Stimulated activated CD8-positive, alpha-beta memory T cell treated with anti-CD3 and anti-CD28 coated beads, Interleukin-4, amount 100 ng/mL, for 4 hours (primary cell): ENCODE measurements around the gene RBM15.

Source experiments
- DNase-seq, 2 donors: peaks; one replicate each; pipeline ENCODE4 v3.0.0-alpha.2; 2020; ENCODE audit warnings: low read depth in 2 of 2, low spot score in 1 of 2

Gene RBM15

DNA sequence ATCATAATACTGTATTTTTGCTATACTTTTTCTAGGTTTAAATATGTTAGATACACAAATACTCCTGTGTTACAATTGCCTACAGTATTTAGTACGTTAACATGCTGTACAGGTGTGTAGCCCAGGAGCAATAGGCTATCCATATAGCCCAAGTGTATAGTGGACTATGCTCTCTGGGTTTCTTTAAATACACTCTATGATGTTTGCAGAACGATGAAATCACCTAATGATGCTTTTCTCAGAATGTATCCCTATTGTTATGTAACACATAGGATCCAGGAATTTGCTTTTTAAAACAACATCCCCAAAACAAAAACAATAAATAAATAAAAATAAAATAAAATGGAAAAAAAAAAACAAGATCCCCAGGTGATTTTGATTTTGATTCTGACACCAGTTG is 18.1 kb upstream of the RBM15 start:
- no peak for DNase-seq

DNA sequence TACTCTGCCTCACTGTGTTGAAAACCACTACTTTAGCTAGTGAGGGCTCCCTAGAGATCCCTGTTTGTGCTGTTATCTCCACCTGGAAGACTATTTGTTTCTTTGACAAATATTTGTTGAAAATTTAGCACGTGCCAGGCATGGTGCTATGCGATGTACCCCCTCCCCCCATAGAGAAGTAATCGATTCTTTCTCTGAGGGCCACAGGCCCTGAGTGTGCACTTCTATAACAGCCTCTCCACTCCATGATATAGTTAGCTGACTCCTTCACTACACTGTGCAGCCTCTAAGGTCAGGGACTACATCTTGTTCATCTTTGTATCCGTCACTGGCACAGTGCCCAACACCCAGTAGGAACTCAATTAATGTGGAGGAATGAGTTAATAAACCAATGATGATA is 17.3 kb upstream of the RBM15 start:
- no peak for DNase-seq

DNA sequence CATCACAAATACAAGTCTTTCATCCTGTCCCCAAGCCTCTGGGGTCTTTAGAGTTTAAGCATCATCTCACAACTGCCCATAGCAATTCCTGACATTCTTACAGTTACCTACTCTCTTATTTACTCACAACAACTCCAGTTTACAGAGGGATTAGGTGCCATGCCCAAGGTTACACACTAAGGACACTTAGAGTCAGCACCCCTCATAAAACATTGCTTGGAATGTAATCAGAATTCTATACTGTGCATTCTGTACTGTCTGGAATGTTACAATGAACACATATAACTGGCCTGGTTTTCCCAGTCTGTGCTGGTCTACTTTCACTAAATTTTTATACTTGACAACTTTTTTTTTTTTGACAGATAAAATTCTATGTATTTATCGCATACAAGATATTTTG is 14.5 kb upstream of the RBM15 start:
- no peak for DNase-seq

DNA sequence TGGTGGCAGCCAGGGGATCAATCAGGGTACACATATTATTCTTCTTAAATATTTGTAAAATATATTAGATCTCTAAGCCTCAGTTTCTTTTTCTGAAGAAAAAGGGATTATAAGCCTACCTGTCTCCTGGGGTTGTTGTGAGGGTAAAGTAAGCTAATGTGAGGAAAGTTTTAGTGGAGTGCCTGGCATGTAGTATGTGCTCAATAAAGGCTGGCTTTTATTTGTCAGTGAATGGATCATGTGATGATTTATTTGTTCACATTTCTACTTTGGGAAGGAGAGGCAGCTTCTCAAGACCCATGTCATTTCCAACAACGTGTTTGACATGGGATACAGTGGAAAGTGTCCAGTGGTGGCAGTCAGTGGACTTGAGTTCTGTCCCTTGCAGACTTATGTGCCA is 12.4 kb upstream of the RBM15 start:
- DNase-seq, result no peak

DNA sequence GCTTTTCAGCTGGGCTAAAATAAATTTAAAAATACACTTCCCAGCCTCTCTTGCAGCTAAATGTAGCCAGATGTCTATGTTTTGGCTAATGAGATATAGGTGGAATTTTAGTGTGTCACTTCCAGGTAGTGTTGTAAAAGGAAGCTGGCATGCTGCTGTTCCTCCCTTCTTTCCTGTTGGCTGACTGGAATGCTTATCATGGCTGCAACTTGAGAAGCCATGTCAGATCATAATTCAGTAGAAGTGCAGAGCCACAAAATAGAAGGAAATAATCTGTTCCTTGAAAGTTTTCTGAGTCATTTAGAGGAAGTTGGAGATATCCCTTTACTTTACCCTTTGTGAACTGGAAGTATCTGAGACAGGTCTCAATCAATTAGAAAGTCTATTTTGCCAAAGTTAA is 10.9 kb upstream of the RBM15 start:
- no peak for DNase-seq

DNA sequence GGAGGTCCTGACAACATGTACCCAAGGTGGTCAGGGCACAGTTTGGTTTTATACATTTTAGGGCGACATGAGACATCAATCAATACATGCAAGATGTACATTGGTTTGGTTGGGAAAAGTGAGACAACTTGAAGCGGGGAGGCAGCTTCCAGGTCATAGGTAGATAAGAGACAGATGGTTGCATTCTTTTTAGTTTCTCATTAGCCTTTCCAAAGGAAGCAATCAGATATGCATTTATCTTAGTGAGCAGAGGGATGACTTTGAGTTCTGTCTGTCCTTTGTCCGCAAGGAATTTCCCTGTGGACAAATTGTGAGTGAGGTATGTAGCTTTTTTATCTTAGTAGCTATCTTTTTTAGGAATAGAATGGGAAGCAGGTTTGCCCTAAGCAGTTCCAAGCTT is 10.5 kb upstream of the RBM15 start:
- DNase-seq, result no peak

DNA sequence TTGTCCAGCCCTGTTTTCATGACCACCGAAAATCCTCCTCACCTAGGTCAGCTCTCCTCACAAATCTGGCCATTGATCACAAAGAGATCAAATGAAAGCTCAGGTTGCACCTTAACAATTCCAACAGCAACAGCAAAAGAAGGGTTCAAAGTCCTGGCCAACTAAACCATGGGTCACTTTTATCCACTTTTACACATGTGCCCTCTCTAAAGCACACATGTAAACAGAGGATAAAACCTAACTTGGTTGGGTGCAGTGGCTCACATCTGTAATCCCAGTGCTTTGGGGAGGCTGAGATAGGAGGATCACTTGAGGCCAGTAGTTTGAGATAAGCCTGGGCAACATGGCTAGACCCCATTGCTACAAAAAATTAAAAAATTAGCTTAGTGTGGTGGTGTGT is 3.9 kb upstream of the RBM15 start:
- DNase-seq, result no peak

DNA sequence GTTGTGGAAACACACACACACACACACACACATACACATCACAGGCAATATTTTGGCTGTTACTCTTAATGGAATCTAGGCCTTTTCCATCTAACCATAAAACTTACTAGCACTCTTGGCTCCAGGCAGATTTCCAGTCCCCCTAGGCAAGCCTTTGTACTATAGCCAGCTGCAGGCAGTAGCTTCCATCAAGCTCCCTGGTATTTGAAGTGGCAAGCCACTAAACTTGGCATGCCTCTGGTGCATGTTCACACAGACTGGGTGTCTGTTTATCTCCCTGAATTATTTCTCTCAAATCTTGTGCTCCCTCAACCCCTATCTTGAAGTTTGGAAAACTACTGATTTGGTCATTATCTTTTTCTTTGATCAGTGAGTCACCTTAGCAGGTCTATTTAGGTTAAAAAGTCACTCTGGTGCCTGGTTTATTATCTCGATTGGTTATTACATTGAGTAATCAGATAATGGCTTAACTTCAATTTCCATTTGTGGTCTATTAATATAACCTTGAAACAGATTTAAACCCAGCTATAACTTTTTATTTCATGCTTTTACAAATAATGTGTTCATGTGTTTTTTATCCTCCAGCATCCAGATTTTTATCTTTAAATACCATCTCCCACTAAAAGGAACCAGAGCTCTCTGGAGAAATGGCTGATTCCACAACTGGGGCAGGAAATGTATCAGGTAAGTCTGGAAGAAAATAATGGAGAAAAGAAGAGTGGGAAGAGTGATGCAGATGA is 2.7 kb upstream of the RBM15 start:
- no peak for DNase-seq

DNA sequence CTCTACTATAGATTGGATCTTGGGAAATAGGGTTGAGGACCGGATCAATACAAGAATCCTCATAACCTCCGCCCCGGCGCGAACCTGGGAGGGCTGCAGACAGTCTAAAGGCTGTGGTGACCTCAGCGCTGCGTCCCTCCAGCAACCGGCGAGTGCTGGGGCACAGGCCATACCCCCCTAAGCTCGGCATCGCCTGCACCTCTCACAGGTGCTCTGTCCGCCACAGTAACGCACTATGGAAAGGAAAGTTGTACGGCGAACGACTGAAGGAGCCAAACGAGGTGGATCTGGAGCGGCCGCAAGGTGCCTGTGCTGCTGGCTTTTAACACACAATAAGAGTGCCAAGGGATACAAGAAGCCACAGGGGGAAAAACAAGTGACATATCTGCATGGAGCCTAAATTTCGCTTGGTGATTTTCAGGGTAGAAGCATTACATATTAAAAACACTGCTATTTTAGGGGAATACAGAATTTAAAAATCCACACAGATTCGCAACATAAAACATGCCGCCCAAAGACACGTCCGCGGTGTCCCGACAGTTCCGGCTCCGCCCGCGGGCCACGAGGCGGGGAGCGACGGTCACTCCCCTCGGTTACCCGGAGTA is 1.4 kb upstream of the RBM15 start:
- DNase-seq, result no peak

DNA sequence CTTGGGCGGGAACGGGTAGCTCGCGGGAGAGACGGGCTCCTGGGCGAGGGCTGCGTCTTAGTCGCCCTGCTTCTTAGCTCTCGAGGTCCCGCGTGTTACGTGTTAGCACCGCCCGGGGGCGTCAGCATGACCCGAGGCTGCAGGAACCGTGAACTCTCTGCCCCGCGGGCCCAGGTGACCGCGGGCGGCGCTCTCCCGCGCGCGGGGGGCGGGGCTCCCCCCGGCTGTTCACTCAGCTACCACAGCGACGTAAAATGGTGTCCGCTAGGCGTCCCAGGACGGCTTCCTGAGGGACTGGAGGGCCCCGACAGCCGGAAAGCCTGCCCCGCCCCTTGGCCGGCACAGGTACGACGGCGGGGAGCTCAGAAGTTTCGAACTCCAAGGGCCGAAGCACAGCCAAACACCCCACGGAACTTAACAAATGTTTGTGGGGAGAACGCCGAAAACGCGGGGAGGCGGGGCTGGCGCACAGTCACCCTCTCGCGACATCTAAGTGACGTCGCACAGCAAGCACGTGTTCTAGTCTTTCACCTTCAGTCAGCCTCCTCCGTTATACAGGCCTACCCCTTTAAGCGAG is 780 bp upstream of the RBM15 start:
- peak; percentile 88 to 89 for DNase-seq

DNA sequence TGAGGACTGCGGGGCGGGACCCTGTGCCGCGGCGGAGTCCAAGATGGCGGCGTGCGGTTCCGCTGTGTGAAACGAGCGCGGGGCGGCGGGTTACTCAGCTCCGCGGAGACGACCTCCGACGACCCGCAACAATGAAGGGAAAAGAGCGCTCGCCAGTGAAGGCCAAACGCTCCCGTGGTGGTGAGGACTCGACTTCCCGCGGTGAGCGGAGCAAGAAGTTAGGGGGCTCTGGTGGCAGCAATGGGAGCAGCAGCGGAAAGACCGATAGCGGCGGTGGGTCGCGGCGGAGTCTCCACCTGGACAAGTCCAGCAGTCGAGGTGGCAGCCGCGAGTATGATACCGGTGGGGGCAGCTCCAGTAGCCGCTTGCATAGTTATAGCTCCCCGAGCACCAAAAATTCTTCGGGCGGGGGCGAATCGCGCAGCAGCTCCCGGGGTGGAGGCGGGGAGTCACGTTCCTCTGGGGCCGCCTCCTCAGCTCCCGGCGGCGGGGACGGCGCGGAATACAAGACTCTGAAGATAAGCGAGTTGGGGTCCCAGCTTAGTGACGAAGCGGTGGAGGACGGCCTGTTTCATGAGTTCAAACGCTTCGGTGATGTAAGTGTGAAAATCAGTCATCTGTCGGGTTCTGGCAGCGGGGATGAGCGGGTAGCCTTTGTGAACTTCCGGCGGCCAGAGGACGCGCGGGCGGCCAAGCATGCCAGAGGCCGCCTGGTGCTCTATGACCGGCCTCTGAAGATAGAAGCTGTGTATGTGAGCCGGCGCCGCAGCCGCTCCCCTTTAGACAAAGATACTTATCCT is 430 bp downstream of the RBM15 start:
- peak; percentile 23 to 27 for DNase-seq

DNA sequence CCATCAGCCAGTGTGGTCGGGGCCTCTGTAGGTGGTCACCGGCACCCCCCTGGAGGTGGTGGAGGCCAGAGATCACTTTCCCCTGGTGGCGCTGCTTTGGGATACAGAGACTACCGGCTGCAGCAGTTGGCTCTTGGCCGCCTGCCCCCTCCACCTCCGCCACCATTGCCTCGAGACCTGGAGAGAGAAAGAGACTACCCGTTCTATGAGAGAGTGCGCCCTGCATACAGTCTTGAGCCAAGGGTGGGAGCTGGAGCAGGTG is 961 bp downstream of the RBM15 start:
- DNase-seq, result no peak

DNA sequence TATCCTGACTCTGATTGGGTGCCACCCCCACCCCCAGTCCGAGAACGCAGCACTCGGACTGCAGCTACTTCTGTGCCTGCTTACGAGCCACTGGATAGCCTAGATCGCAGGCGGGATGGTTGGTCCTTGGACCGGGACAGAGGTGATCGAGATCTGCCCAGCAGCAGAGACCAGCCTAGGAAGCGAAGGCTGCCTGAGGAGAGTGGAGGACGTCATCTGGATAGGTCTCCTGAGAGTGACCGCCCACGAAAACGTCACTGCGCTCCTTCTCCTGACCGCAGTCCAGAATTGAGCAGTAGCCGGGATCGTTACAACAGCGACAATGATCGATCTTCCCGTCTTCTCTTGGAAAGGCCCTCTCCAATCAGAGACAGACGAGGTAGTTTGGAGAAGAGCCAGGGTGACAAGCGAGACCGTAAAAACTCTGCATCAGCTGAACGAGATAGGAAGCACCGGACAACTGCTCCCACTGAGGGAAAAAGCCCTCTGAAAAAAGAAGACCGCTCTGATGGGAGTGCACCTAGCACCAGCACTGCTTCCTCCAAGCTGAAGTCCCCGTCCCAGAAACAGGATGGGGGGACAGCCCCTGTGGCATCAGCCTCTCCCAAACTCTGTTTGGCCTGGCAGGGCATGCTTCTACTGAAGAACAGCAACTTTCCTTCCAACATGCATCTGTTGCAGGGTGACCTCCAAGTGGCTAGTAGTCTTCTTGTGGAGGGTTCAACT is 2.1 kb downstream of the RBM15 start:
- DNase-seq, result no peak

DNA sequence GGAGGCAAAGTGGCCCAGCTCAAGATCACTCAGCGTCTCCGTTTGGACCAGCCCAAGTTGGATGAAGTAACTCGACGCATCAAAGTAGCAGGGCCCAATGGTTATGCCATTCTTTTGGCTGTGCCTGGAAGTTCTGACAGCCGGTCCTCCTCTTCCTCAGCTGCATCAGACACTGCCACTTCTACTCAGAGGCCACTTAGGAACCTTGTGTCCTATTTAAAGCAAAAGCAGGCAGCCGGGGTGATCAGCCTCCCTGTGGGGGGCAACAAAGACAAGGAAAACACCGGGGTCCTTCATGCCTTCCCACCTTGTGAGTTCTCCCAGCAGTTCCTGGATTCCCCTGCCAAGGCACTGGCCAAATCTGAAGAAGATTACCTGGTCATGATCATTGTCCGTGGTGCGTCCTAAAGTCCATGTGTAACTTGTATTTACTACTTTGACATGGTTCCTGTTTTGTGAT is 2.7 kb downstream of the RBM15 start:
- DNase-seq, result no peak

DNA sequence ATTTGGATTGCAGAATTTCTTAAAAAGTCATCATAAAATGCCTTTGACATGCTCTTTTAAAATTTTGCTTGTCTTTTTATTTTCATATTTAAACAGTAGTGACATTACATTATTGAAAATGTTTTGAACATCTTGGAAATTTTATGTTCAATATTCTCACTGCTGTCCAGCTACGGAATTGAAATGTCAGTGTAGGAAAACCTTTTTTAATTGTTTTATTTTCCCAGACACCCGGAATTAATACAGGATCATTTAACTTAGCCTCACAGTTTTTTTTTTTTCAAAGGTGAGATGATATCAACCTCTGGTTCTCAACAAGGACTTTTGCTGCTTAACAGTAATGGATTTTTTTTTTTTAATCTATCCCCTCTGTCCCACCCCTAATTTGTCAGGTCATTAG is 4.1 kb downstream of the RBM15 start:
- no peak for DNase-seq

DNA sequence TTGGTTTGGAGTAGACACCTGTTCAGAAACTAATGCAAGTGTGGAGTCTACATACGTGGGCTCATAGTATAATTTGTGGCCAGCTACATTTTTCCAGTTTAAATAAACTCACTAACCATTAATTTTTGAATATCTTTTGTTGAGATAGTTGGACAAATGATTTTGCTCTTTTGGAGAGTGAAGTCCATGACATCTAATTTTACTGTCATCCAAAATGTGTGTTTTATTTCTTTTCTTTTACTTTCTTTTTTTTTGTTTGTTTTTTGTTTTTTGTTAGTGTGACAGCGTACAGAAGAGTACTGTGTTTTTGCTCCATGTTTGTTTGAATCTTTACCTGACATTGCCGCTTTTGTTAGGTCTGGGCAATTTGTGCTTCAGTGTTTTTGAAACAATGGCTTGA is 5.0 kb downstream of the RBM15 start:
- DNase-seq, result no peak

DNA sequence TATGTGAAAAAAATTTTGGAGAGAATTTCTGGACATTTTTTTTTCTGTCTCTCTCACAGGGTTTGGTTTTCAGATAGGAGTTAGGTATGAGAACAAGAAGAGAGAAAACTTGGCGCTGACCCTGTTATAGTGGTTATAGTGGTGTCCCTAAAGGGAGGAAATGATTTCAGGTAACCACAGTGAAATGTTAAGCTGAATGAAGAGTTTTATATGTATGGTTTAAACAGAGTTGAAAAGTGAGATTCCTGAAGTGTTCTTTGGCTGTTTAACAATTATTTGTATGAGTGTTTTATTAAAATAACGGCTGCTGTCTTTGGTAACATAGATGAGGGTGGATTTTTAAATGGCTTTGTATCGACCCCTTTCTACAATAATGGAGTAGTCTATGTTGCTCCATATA is 6.3 kb downstream of the RBM15 start:
- no peak for DNase-seq

DNA sequence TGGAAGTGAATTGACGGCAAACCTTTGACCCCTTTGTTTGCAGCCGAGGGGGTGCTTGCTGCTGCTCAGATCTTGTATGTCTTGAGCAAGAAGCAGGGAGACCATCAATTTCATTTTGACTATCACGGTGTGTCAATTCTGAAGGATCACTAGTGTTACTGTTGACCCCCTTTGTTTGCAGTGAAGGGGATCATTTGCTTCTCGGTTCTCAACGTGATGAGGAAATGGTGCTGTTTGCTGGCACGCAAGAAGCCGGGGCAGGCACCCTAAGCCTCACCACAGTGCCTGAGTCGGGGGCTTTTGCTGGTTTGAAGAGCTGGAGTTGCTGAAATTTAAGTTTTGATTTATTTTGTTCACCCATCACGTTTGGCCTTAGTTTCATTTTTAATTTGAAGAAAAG is 7.5 kb downstream of the RBM15 start:
- DNase-seq, result no peak

DNA sequence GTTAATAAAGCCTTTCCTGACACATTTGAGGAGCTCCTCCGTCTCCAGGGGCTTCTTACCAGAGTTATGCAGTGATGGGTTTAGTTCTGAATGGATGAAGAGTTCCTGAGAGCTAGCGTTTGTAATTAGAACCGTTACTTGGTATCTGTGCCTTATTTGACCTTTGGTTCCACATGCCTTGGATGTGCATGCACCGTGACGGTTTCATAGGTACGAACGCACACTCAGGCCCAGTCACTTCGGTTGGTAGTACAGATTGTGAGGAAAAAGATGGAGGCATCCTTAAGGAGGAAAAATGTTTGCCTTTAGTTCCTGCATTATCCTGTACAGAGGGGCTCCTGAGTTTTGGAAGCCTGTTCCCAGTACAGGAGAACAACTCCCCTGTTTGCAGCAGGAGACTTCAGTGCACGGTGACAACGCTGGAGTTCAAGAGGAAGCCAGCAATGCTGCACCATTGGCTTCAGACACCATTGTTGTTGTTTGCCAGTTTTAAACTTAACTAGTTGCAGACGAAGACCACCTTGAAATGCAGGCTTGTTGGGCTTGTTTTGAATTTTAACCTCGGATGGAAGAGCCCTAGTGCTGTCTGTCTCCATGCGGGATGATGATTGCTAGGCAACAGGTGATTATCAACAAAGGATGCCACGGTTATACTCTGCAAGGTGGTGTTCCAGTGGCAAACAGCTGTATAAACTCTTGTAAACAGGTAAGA is 8.2 kb downstream of the RBM15 start:
- DNase-seq, result no peak

DNA sequence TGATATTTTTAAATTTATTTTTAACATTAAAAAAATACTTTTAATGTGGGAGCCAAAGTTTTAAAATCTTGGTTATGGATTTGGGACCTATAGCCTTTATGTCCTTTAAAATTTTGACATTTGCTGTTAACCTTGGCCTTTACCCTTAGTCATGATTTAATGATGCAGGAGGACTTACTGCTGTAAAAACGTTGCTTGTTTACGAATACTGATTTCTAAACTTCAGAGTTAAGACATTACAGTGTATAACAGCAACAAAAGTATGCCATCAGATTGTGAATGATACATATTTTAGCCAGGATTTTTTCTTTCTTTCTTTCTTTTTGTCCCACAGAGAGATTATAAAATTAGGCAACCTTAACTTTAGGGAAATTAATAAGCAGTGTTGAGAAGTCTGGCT is 8.9 kb downstream of the RBM15 start:
- no peak for DNase-seq

DNA sequence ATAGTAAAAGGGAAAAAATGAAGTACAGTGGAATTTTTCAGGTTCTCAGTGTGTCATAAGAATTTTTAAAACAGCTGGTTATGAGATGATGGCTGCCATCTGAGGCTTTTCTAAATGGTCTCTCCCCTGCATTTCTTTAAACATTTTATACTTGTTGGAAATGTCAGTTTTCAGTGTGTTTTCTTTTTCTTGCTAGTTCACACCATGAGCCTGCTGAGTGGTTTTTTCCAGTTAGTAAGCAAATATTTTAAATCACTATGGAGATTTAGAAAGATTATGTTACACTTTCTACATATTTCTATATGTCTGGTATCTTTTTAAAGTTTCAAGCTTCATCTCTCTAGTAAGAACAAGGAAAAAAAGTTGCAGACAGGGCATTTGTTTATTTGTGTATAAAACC is 9.6 kb downstream of the RBM15 start:
- no peak for DNase-seq
